ENCODE results near the gene HLA-G.
"Not testable (repeated sequence)": the region's sequence is repeated elsewhere in the genome, so short reads cannot be mapped to it uniquely, and the experiment has no call there.

Gene HLA-G

DNA sequence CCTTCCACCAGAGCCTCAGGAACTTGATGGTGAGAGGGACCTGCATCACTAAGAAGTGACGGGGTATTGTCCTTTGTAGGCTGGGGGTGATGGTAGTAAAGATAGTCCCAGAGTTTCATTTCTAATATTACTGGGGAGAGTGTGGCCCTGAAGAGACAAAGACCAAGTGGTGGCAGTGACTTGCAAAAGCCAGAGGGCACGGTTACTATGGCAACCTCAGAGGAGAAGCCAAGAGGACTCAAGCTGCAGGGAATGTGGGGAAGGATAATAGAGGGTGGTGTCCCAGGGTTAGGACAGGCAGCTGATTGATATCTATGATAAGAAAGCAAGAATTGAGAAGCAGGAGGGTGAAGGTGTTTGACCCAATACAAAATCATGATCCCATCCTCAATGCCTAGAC lies 42.5 kb downstream of the HLA-G start:
- H3K4me1 ChIP-seq (ENCODE audit: insufficient read depth, low read length), result no peaks in the 10 kb centered on the region
- H3K9ac ChIP-seq (ENCODE audit: low read depth, low read length), result no peak overlapping the region
- H3K36me3 ChIP-seq (ENCODE audit: insufficient read depth, low read length), result no peaks in the 10 kb centered on the region
- H3K9me3 ChIP-seq (ENCODE audit: control insufficient read depth, insufficient read depth, low read length), result no peaks in the 10 kb centered on the region; the same call in 1 of the 2 replicates

DNA sequence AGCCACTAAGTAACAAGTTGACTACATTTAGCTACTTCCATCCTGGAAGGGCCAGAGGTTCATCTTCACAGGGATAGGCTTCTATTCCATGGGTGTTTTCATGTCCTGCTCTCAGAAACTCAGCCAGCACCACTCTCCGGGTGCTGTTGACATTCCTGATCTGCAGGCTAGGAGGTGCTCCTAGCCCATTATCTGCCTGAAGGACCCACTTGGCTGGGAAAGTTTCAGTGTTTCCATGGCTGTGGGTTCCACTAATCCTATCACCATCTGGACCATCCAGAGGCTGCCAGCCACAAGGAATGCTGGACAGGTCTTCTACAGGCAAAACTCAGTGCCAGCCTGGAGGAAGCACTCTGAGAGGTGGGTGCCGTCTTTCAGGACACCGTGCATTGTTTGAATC lies 45.2 kb downstream of the HLA-G start:
- Histone ChIP-seq H3K4me1 (ENCODE audit: insufficient read depth, low read length) (no peaks in the 10 kb centered on the region), H3K9me3 (ENCODE audit: control insufficient read depth, insufficient read depth, low read length) (no peaks in the 10 kb centered on the region; the same call in 1 of the 2 replicates), H3K9ac (ENCODE audit: low read depth, low read length) (no peak overlapping the region), H3K36me3 (ENCODE audit: insufficient read depth, low read length) (no peaks in the 10 kb centered on the region)

- Histone ChIP-seq H3K4me1 (ENCODE audit: insufficient read depth, low read length) (no peaks in the 10 kb centered on the region), H3K36me3 (ENCODE audit: insufficient read depth, low read length) (no peaks in the 10 kb centered on the region), H3K9me3 (ENCODE audit: control insufficient read depth, insufficient read depth, low read length) (no peaks in the 10 kb centered on the region; the same call in 1 of the 2 replicates), H3K9ac (ENCODE audit: low read depth, low read length) (no peak overlapping the region)
Measured at GRCh38 chr6:29875257-29875656, 47.6 kb downstream of the HLA-G start.

- not testable (repeated sequence) for H3K9ac ChIP-seq (ENCODE audit: low read depth, low read length); H3K36me3 ChIP-seq (ENCODE audit: insufficient read depth, low read length); H3K9me3 ChIP-seq (ENCODE audit: control insufficient read depth, insufficient read depth, low read length); H3K4me1 ChIP-seq (ENCODE audit: insufficient read depth, low read length)
Measured at GRCh38 chr6:29875734-29876133, 48.1 kb downstream of the HLA-G start.

Measured in ES-I3 (cell line).